ENCODE data around the gene AIF1L.
"Not testable (repeated sequence)": the region's sequence is repeated elsewhere in the genome, so short reads cannot be mapped to it uniquely, and the experiment has no call there.

AIF1L gene

DNA sequence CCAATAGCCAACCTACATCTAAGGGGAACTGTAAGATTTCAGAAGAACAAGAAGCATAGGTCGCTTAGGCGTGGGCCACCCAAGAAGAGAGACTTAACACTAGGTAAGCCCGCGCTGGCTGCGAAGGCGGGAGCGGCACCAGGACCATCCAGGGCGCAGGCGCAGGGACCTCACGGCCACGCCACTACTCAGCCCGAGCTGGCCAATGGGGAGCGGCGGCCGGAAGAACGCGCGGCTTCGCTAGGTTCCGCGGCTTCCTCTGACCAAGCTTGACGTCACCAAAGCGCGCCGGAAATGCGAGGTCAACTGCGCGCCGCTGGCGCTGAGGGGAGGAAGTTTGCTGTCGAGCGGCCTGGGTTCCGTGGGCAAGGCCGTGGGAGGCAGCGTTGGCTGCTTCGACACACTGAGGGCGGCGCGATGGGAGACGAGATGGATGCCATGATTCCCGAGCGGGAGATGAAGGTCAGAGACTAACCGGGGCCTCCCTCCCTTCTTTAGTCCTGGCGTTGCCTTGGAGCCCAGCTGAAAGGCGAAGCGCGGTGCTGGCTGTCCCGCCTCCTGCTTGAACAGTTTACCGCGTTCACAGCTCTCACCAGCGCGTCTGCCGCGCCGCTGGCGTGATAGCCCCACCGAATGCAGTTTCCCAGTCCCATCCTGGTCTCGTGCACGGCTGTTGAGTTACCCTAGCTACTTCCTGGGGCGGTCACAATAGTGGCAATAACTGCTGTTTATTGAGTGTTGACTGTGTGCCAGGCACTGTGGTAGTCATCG lies 29.1 kb downstream of the AIF1L start, which contains the start of gene NUP214:
Gene NUP214, plus strand, starts transcription at position 299 of the 771 bp plus-strand sequence. Its CDS starts 119 bp downstream, at position 418.
- DNase-seq = peak; percentile 100

DNA sequence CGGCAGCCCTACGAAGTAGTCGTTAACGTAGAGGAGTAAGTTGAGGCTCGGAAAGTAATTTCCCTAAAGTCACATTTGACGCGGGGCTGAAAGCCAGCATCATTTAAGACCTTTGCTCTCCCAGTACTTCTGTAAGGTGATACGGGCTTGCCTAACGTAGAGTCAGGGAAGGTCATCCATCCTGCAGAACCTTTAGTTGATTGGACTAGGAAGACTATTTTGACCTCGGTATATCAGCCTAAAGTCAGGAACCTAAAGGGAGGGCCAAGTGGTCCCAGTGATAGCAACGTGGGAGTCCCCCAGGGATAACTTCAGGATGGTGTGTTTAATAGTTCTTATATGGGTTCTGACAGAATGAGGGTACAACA lies 29.7 kb downstream of the AIF1L start:
- no peak for DNase-seq

DNA sequence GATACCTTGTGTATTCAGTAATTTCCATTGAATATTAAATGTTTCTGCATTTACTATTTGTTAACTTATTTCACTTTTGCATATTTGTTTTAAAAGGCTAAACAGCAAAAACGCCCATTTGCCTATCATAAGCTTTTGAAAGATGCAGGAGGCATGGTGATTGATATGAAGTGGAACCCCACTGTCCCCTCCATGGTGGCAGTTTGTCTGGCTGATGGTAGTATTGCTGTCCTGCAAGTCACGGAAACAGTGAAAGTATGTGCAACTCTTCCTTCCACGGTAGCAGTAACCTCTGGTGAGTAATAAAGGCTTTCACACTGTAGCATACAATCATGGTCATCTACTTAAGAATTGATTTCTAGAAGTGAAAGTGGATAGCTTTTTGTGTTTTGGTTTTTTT lies 32.9 kb downstream of the AIF1L start:
- no peak for DNase-seq

DNA sequence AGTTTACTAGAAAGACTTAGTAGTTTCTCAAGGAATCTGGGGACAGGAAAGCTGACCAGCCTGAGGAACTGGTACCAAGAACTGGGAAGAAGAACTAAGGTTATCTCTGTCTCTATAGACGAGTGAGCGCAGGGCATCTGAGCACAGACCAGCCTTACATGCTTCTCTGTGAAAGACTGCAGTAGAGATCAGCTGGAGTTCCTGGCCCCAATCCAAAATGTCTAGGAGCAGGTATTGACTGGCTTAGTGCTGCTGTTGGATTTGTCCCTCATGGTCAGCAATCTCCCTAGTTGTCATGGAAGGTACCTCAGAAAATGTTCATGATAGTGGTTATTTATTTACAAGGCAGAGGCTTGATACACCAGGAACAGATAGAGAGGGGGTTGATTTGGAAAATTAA lies 42.3 kb downstream of the AIF1L start:
- no peak for DNase-seq

DNA sequence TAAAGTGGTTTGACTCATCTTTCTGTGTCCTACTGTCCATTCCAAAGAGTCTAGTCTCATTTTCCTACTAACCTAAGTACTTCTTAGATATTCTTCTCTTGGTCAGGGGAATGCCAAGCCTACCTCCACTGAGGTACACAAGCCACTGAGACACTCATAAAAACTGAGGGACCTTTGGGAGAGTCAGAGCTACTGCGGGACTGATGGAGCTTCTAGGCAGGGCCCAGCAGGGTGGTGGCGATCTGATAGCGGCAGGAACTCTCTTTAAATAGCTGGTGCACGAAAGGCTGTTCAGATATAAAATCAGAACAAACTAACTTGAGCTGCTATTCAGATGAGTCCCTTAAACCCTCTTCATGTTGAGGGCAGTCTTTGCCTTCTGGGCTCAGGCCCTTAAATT lies 43.8 kb downstream of the AIF1L start:
- DNase-seq = no peak

DNA sequence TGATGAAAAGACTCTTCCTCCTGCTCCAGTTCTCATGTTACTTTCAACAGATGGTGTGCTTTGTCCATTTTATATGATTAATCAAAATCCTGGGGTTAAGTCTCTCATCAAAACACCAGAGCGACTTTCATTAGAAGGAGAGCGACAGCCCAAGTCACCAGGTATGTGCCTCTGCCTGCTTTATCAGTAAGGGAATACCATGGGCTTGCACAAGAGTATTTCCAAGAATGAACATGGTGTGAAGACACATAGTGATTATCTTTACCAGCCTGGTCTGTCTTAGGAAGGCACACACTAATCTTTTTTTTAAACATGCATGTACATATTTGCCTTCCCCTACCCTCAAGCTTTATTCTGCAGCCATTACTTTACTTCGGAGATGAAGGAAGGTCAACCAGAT lies 44.2 kb downstream of the AIF1L start:
- DNase-seq = no peak

DNA sequence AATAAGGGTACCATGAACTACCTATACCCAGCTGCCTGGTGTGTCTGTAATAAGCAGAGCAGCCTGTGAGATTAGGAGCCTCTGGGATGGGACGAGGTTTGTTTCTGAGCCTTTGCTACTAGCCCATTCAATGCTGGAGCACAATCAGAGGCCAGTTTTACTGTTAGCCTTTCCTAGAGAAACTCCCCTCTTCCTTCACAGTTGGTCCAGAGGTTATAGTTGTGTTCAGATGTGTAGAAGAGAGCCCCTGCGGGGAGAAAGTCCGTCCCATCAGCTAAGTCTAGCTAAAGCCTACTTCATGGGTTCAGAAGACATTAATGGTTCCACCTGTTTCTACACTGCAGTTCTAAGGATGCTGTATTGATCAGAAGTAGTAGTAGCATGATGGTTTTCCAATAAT lies 45.8 kb downstream of the AIF1L start:
- DNase-seq = no peak

DNA sequence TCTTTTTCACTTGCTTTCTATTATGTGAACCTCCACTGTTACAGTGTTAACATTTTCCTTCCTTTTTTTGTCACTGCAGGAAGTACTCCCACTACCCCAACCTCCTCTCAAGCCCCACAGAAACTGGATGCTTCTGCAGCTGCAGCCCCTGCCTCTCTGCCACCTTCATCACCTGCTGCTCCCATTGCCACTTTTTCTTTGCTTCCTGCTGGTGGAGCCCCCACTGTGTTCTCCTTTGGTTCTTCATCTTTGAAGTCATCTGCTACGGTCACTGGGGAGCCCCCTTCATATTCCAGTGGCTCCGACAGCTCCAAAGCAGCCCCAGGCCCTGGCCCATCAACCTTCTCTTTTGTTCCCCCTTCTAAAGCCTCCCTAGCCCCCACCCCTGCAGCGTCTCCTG lies 47.9 kb downstream of the AIF1L start:
- DNase-seq = no peak

DNA sequence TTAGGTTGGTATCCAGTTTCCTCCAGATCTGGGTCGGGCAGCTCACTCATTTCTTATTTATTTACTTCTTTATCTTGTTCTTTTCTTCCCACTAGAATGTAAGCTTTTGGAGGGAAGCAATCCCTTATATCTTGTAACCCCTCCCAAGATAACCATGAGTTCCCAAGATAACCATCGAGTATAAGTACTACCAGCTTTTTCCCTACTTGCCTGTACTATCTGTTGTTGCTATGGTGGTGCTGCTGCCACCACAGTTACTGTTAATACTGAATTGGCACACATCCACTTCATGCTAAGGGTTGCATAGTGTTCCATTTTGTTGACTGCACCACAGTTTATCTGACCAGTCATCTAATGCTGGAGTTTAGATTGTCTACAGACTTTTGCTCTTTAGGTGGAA lies 48.9 kb downstream of the AIF1L start:
- DNase-seq = no peak

DNA sequence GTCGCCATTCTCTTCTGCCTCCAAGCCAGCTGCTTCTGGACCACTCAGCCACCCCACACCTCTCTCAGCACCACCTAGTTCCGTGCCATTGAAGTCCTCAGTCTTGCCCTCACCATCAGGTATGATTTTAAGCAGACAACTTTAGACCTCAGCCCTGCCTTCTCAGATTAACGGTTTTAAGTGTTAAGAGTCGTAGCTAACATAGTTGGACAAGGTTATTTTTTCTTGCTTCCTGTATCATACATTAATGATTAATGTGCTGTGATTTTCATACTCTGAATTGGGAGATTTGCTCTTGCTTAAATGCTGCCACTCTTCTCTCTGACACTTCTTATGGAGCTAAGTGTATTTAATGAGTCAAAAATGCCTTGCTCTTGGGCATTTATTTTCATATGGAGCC lies 49.9 kb downstream of the AIF1L start:
- DNase-seq = no peak

DNA sequence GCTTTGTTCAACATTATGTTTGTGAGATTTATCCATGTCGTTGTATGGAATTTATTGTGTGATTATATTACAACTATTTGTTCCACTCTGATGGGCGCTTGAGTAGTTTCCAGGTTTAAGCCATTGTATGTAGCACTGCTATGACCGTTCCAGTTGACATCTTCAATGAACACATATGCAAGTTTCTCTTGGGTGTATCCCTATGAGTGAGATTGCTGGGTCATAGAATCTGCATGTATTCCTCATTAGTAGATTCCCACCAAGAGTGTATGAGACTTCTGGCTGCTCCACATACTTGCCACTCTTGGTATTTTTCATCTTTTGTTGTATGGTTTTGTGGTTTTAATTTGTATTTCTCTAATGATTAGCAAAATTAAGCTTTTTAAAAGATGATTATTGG lies 51.9 kb downstream of the AIF1L start:
- no peak for DNase-seq

DNA sequence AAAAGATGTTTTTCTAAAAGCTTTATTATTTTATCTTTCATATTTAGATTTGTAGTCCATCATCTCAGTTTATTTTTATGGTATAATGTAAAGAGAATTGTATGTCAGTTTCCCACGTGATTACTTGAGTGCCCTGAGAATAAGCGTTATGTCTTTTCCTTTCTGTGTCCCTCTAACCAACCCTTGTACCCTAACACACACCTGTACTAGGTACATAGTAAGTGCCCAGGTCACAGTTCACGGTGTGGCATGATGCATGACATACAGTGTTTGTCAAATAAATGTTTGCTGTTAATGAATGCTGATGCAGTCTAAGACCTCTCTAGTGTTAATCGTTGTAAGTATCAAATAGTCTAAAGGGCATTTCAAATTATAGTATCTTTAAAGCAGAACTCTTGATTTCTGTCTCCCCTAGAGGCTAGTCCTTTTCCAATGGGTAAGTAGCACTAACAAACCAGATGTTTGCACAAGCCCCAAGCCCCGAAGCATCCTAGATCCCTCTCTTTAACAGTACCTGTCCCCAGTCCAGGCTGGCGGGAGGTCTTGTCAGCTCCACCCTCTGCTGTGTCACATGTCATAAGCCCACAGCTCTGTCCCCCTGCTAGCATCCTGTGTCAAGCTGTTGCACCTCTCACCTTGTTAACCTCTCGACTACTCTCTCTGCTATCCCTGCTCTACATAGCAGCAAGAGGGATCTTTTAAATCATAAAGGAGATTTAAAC lies 52.8 kb downstream of the AIF1L start:
- DNase-seq = no peak

DNA sequence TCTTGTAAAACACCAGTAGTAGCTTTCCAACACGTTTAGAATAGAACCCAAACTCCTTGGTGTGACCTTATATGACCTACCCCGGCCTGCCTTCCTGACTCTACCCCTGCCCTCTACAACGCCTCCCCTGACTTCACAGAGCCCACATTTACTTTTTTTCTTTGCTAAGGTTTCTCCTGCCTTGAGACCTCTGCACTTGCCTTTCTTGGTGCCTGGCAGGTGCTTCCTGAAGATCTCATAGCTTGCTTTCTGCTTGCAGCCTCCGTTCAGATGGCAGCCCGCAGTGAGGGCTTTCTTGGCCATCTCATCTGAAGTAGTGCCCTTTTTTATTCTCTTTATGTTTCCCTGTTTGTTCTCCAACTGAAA lies 53.3 kb downstream of the AIF1L start:
- no peak for DNase-seq

DNA sequence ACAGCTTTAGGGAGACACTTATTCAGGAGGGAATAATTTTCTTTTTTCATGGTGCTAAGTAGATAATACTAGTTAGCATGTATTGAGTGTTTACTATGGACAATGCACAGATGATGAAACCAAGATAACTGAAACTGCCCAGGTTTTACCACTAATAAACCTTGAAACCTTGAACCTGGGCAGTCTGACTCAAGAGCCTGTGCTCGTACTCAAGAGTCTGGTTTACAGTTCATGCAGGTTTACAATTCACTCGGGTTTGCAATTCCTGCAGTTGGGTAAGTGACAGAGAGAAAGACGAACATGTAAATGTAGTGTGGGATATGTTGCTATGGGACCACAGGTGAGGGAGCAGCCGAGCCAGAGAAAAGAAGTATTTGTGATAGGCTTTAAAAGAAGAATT lies 57.3 kb downstream of the AIF1L start:
- no peak for DNase-seq

DNA sequence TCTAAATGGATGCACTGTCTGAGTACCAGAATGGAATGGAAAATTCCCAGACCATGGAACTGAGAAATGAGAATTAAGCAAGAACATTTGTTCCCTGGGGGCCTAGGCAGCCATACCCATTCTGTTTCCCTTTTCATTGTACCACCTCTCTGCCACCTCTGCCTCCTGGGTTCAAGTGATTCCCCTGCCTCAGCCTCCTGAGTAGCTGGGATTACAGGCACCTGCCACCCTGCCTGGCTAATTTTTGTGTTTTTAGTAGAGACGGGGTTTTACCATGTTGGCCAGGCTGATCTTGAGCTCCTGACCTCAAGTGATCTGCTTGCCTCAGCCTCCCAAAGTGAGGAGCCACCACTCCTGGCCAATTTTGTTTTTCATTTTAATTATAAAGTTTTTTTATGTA lies 62.3 kb downstream of the AIF1L start:
- not testable (repeated sequence) for DNase-seq

DNA sequence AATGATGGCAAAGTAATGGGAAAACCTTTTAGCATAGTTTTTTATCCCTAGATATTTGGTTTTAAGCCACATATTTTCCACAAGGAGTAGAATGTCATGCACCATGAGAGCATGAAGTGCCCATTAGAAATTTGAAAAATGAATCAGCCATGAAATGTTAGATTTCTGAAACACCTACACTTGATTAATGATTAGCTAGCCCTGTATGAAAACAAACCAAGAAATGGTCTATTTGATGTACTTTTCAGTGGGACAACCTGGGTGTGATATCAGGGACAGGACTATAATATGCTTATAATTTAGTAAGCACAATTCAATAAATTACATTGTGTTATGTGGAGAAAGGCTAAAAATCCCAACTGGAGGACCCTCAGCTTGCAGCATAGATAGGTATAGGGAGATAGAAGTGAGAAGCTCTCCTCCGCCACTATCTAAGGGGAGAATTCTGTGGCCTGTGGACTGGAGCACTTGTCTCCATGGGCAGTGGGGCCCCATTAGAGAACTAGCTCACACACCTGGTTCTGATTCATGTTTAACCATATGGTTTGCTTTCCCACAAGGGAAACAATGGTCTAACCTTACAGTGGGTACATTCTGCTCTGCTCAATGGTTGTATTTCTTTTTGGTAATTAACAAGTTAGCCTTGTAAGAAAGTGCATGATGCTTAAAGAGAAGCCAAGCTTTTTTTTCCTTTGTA lies 64.2 kb downstream of the AIF1L start:
- no peak for DNase-seq

DNA sequence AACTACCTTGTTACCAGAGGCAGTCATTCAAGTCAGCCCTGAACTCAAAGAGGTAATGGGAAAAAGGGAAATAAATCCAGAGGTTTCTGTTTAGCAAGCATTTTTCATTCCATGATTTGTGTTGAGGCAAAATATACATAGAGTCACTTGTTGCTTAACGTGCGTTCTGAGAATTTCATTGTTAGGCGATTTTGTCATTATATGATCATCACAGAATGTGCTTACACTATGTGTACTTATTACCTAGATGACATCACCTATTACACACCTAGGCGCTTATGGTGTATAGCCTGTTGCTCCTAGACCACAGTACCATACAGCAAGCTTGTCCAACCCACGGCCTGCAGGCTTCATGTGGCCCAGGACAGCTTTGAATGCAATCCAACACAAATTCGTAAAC lies 65.3 kb downstream of the AIF1L start:
- no peak for DNase-seq

DNA sequence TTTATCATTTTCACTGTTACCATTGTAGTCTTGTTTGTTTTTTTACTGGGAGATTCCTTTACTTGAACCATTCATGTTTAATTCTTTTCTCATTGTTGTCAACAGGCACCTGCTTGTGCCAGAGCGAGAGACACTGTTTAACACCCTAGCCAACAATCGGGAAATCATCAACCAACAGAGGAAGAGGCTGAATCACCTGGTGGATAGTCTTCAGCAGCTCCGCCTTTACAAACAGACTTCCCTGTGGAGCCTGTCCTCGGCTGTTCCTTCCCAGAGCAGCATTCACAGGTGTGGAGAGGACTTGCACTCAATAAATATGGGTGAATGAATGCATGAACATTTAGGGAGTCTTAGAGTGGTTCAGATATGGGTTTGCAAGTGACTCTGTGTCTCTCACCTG lies 66.6 kb downstream of the AIF1L start:
- no peak for DNase-seq

DNA sequence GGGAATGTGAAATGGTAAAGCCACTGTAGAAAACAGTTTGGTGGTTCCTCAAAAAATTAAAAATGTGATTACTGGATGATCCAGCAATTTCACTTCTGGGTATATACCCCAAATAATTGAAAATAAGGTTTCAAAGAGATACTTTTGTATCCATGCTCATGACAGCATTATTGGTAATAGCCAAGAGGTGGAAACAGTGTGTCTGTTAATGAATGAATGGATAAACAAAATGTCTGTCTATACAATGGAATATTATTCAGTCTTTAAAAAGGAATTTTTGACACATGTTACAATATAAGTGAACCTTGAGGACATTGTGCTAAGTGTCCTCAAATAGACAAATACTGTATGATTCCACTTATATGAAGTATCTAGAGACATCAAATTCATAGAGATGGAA lies 69.2 kb downstream of the AIF1L start:
- no peak for DNase-seq

DNA sequence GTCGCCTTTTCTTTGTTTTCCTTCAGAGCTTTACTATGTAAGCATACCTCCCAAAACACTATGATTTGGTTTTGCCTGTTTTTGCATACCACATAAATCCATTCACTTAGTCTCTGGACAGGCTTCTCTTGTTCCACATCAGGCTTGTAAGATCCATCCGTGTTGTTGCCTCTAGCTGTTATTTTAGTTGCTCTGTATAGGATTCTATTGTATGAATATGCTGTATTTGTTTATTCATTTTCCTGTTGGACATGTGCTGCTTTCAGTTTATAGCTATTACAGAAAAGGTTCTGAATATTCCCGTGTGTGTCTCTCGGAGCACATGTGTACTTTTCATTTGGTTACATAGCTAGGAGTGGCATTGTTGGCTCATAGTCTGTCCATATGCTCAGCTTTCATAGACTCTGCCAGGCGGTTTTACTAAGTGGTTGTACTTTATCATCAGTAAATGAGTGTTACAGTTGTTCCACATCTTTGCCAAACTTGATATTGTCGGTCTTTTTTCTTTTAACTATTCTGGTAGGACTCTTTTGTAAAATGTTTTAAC lies 70.9 kb downstream of the AIF1L start:
- DNase-seq = no peak

DNA sequence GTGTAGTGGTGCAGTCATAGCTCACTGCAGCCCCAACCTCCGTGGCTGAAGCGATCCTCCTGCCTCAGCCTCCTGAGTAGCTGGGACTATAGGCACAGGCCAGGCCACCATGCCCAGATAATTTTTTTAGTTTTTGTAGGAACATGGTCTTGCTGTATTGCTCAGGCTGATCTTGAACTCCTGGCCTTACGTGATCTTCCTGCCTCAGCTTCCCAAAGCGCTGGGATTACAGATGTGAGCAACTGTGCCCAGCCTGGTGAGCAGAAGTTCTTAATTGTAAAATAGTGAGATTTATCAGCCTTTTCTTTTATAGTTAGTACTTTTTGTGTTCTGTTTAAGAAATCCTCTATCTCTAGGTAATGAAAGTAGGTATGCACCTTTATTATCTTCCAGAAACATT lies 71.6 kb downstream of the AIF1L start:
- no peak for DNase-seq

DNA sequence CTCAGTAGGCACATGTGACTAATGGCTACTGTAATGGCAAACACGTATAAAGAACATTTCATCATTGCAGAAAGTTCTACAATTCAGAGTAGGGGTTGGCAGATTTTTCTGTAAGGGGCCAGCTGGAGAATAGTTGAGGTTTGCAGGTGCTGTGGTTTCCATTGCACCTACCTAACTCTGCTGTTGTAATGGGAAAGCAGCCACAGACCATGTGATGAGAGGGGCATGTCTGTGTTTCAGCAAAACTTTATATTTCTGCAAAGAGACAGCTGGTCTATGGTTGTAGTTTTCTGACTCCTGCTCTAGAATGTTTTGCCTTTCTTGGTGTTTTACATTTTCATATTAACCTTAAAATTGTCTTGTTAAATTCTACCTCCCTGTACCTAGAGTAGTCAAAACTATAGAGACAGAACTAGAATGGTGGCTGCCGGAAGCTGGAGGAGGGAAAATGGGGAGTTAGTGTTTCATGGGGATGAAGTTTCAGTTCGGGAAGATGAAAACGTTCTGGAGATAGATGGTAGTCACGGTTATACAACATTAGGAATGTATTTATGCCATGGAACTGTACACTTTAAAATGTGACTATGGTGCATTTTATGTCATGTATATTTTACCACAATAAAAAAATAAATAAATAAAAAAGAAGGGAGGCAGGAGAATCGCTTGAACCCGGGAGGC lies 73.4 kb downstream of the AIF1L start:
- no peak for DNase-seq

Data from activated CD4-positive, alpha-beta T cell treated with anti-CD3 and anti-CD28 coated beads, Interleukin-2, amount 50 U/mL, for 4 hours (primary cell).